HG02973 (cell line): ENCODE results near the gene A4GALT.
"Not testable (repeated sequence)": the region's sequence is repeated elsewhere in the genome, so short reads cannot be mapped to it uniquely, and the experiment has no call there.

Source experiments
- ATAC-seq: cut with Tn5 transposase; IDR thresholded peaks from one replicate; pipeline ENCODE4 v1.9.1; 2021; ENCODE audit warnings: moderate library complexity; ENCODE audit not compliant: unreplicated experiment

A4GALT gene, protein sequence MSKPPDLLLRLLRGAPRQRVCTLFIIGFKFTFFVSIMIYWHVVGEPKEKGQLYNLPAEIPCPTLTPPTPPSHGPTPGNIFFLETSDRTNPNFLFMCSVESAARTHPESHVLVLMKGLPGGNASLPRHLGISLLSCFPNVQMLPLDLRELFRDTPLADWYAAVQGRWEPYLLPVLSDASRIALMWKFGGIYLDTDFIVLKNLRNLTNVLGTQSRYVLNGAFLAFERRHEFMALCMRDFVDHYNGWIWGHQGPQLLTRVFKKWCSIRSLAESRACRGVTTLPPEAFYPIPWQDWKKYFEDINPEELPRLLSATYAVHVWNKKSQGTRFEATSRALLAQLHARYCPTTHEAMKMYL

DNA sequence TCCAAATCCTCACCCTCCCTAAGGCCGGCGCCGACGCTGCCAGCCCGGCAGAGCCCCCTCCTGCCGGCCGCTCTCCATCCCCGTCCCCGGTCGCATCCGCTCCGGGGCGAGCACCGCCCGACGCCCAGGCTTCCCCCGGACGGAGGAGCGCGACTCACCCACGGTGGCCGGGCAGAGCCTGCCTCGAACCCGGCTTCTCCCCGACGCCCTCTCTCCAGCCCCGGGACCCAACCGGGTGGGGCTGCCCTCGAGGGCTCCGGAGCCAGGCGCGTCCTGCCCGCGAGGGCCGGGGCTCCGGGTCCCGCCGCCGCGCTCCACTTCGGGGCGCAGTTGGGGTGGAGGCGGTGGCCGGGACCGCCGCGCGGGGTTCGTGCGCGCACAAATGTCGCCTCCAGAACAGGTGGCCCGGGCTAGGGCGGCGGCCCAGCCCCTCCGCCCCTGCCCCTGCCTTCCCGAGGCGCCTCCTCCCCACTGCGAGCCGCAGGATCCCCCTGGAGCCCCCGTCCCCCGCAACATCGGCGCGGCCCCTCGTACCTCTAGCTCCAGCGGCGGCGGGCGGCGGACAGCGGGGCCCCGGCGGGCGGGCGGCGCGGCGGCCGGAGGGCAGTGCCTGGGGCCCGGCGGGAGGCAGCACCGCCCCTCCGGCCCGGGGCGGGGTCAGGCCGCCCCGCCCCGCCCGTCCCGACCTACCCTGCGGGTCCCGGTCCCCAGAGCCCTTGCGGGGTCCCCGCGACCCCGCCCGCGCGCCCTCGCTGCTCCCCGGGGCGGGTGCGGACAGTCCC is at the start of gene A4GALT:
Gene A4GALT, minus strand, starts transcription at position 608 of the 782 bp plus-strand sequence. CDS start 26,919 bp downstream, outside the sequence.
- ATAC-seq, result no peak

DNA sequence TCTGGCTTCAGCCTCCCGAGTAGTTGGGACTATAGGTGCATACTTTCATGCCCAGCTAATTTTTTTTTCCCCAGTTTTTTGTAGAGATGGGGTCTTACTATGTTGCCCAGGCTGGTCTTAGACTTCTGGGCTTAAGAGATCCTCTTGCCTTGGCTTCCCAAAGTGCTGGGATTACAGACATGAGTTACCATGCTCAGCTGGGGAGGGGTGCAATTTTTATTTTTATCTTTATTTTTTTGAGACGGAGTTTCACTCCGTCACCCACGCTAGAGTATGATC is 49.7 kb upstream of the A4GALT start:
- no peak for ATAC-seq

DNA sequence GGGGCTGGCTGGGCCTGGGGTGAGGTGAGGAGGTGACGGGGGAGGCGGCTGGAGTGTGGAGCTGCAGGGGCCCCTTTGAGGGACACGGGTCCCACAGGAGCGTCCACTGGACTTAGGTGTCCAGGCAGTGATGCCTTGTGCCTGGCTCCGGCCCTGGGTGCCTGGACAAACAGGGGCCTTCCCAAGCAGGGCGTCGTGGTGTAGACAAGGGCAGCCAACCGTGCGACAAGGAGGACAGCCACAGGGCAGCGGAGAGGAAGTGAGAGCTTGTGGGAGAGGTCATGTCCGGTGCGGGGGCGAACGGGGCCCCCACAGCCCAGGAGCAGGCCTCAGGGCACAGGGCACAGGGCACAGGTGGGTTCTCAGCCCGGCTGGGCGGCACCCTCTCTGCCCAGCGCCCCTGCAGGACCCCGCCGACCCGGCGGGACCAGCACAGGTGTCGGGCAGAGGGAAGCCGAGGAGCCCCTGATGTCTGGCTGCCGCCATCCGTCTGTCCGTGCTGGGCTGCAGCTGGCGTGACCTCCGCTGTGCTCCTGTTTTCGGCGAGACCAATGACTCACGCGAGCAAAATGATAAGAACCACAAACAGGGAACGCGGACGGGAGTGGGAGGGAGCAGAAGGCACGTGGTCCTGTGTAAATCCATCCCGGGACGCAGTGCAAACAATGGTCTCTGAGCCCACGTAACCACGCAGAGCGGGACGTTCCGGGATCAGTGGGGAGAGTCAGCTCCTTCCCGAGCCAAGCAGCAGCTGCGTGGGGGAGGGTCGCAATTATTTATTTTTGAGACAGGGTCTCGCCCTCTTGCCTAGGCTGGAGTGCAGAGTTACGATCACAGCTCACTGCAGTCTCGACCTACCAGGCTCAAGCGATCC is 49.1 kb upstream of the A4GALT start:
- peak; percentile 67 for ATAC-seq

DNA sequence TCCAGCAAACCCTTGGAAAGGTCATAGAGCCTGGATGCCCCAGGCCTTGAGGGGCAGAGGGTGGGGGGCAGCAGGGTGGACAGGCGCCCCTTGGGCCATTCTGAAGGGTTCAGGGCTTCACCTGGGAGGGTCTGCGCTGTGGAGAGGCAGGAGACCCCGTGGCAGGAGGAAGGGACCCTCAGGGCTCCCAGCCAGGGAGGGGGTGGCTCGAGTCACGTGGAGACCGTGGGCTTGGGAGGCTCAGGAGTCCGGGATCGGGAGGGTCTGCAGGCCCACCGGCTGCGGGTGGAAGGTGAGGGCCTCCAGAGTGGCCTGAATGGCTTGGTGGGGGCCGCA is 48.5 kb upstream of the A4GALT start:
- no peak for ATAC-seq

DNA sequence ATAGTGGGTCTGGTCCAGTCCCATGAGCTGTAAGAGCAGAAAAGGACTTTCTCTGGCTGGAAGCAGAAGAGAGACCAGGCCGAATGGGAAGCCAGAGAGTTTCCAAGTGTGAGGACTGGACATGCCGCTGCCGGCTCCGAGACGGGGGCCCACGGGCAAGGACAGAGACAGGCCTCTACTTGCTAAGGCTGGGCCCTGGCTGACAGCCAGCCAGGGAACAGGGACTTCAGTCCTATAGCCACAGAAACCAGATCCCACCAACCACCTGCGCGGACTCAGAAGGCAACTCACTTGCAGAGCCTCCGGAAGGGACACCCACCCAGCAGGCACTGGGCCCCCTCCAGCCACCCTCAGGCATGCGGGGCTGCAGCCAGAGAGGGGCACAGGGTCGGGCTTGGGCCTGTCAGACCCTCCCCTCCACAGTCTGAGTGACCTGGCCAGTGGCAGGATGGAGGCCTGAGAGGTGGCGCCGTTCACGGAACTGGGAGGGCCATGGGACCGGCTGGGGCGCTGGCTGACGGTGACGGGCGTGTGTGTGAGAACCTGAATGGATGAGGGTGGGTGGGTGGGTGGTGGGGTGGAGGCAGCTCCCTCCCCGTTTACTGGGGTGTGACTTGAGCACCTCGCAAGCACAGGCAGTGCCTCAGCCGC is 47.8 kb upstream of the A4GALT start:
- no peak for ATAC-seq

DNA sequence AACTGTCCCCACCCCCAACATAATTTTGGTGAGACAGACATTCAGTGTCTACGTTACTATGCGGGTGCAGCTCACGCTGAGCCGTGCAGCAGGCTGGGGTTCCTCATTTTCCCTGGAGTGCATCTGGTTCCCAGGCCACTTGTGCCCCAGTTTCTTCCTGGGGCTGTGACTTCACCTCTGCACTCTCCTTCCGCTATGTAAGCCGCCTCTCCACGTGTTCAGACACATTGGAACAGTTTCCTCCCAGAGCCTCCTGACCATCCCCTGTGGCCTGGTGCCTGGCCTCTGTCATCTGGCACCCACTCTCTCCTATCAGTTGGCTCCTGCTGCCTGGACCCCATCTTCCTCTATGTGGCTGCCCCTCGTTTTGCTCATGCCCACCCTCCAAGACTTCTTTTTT is 46.2 kb upstream of the A4GALT start:
- no peak for ATAC-seq

DNA sequence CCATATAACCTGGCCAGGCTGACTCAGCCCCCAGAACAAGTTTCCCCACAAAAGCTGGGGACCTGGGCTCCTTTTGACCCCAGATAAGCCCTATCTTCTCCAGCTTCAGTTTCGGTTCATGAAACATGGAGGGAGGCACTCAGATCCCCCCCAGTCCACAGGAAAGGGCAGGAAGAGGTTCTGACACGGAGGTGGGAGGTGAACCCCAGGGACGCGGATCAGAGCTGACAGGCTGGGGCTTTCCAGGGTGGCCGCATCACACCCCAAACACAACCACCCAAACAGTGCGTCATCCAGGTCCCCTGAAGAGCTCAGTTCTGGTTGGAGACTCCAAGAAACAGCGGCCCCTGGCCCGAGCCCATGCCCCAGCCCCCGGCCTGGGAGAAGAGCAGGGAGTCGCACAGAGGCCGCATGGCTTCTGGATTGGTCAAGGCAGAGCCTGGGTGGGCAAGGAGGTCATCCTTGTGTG is 44.3 kb upstream of the A4GALT start:
- ATAC-seq, result no peak

DNA sequence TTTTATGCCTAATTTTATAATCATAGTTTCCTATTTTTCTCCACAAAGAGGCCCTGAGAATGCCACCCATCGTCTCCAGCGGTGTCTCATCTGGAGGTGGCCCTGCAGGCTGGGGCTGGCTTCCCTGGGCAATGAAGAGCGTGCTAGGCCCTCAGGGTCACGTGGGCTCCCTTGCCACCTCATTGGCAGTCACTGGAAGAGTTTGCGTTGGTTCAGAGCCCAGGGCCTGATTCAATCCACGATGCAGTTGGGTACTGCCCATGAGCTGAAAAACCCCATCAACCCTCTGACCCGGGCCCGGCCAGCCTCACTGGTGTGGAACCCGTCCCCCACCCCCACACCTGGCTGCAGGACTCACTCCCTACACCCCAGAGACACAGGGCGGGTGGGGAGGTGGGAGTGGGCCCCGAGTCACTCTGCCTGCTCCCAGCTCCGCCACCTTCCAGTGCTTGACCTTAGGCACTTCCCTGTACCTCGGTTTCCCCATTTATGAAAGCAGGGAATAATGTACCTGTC is 43.4 kb upstream of the A4GALT start:
- no peak for ATAC-seq

DNA sequence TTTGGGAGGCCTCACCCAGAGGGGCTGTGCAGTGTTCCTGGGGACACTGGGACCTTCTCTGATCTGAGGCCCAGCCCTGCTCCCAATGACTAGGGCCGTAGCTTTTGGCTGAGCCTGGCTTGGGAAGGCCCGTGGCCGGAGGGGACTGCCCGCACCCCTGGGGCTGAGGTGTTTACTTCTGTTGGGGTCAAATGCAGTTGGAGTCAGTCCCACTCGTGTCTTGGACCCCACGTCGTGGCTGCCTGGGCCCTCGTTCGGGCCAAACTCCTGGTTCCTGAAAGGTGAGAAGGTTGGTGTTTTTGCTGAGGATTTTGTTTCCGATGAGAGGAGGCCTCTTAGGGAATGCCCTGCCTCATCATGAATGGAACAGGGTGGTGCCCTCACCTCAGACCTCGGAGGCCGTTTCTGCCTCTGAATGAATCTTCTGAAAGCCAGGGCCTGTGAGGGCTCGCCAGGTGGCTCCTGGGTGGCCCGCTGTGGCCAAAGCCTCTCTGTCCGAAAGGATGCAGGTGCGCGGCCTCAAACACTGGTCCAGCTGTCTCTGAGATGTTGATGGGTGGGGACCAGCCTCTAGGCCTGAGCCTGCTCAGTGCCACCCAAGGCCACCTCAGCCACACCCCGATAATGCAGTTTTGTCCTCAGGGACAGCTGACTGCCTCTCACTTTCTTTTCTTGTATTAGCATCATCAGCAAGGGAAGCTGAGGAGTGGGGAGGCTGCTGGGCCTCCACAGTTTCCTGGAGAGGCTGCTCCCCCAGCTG is 40.3 kb upstream of the A4GALT start:
- ATAC-seq, result no peak

DNA sequence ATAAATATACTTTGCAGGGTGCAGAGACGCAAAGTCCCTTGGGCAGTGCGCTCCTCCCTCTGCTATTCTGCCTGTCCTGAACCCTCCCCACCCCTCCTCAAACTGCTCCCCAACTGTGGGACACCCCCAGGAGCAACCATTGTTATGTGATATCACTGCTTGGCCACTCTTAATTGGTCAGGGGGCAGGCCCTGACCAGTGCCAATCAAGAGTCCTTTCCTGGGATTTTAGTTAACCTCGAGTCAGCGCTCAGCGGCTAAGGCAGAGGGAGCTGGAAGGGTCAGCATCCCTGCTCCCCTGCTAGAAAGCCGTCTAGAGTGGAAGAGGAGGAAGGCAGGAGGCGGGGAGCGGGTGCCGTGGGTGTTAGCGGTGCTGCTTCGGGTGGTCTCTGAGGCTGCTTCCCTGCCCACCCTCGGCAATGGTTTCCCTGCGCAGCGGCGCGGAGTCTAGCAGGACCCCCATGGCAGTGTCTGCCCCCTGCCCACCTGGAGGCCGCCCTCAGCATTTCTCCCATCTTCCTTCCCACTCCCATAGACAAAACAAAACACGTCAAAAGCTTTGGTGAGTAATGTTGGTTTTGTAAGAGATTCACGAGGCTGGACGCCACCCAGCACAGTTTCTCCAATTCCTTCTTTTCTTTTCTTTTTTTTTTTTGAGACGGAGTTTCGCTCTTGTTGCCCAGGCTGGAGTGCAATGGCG is 38.4 kb upstream of the A4GALT start:
- no peak for ATAC-seq

DNA sequence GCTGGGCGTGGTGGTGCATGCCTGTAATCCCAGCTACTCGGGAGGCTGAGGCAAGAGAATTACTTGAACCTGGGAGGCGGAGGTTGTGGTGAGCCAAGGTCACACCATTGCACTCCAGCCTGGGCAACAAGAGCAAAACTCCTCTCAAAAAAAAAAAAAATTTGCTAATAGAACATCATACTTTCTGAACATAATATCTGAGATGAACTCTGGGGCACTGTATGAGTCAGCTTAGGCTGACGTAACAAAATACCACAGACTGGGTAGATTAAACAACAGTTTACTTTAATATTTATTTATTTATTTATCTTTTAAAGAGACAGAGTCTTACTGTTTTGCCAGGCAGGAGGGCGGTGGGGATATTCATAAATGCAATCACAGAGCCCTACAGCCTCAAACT is 34.9 kb upstream of the A4GALT start:
- not testable (repeated sequence) for ATAC-seq

DNA sequence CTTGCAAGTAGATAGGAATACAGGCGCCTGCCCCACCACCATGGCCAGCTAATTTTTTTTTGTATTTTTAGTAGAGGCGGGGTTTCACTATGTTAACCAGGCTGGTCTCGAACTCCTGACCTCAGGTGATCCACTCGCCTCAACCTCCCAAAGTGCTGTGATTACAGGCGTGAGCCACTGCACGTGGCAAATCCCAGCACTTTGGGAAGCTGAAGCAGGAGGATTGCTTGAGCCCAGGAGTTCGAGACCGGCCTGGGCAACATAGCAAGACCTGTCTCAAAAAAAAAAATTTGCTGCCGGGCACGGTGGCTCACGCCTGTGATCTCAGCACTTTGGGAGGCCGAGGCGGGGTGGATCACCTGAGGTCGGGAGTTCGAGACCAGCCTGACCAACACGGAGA is 34.5 kb upstream of the A4GALT start:
- ATAC-seq, result not testable (repeated sequence)

DNA sequence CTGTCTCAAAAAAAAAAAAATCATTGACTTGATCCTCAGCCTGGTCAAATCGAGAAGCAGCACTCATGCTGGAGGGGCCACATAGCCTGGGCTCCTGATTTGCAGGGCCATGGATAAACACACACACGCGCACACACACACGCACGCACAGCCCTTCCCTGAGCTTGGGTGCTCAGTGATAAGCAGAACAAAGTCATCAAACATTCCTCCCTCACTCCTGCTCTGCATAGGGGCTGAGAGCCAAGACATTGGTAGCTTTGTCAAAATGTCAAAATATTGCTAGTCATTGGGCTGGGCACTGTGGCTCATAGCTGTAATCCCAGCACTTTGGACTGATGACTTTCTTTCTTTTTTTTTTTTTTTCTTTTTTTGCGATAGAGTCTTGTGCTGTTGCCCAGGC is 34.0 kb upstream of the A4GALT start:
- no peak for ATAC-seq

DNA sequence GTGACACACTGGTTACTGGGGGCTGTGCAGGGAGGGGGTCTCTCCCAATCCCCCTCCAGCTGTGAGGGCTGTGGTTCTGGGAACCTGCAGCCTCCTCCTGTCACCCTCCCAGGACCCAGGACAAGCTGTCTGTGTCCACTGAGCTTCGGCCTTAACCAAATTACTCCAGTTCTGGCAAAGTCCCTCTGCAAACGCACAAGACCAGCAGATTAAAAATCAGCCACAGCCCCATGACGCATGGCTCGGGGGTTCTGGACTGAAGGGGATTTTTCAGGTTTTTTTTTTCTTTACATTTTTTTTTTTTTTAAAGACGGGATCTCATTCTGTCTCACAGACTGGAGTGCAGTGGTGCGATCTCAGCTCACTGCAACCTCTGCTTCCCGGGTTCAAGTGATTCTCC is 32.2 kb upstream of the A4GALT start:
- ATAC-seq, result no peak

DNA sequence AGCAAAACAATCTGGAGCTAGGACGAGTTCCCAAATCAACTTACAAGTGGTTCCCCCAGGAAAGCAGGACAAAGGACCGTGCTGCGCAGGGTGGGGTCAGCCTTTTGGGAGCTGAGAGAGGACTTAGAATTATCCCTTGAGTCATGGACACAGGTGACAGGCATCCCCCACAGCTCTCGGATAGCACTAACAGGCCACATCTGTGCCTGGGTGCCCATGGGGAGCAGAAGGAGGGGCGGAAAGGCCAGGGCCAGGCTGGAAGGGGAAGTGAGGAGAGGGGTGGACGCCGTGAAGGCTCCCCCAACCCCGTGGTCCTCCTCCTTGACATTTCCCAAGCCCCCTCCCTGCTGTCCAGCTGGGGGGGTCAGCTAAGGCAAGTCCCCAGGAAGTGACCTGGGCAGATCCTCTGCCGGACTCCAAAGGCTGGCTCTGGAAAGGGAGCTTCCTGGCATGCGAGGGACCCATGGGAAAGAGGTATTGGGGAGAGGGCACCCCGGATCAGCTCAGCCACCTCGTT is 31.6 kb upstream of the A4GALT start:
- no peak for ATAC-seq

DNA sequence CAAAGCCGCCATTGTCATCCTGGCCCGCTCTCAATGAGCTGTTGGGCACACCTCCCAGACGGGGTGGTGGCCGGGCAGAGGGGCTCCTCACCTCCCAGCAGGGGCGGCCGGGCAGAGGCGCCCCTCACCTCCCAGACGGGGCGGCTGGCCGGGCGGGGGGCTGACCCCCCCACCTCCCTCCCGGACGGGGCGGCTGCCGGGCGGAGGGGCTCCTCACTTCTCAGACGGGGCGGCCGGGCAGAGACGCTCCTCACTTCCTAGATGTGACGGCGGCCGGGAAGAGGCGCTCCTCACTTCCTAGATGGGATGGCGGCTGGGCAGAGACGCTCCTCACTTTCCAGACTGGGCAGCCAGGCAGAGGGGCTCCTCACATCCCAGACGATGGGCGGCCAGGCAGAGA is 29.8 kb upstream of the A4GALT start:
- not testable (repeated sequence) for ATAC-seq

DNA sequence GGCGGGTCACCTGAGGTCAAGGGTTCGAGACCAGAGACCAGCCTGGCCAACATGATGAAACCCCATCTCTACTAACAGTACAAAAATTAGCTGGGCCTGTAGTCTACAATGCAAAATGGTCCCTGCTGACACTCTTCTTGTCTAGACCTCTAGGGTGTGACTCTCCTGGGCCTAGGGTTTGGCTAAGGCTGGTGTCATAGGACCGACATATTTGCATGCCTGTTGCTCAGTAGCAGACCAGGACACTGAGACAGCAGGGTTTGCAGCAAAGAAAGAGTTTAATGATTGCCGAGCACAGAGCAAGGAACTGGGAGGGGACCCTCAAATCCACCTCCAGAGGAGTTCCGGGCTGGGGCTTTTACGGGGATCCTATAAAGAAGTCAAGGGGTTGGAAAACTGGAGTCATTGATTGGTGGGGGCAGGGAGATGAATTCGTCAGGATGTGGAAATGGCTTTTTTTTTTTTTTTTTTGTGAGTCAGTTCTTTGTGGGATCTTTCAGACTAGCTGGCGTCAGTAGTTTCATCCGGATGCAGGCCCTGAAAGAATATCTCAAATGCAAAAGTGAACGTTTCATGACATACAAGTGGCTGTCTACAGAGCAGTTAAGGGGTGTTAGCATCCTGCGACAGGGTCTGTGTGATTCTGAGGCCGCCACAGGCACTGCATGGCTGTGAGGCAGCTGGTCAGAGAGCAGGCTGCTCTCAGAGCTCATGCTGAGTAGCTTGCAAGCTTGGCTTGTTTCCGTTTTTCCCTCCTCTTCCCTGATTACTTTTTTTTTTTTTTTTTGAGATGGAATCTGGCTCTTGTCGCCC is 27.2 kb upstream of the A4GALT start:
- ATAC-seq, result no peak

DNA sequence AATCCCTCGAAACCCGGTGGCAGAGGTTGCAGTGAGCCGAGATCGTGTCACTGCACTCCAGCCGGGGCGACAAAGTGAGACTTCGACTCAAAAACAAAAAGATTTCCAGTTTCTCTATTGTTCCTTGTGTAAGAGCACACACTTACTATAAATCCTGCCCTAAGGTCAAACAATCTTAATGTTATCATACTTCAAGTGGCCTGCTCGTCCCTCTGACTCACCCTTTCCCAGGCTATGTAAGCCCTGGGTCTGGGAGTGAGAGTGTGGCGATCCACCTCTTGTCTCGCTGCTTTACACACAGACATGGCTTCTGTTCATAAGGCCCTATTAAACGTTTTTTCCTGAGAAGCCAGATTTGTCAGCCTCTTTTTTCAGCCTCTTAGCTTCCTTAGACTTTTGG is 24.4 kb upstream of the A4GALT start:
- no peak for ATAC-seq
